H9 (cell line): Measurements from ENCODE around the gene ETDA. TPM values are rescaled to one million over a fixed set of nuclear protein-coding genes. Genes with fewer than 3 reads are reported as not detected.

Experiments used
- DNase-seq: peaks from one replicate; pipeline ENCODE4 v3.0.0-alpha.2; 2017
- H2AFZ ChIP-seq: one replicate; pipeline ENCODE4 v1.6.1; 2013; ENCODE audit warnings: mild to moderate bottlenecking, low read length, control low read depth, moderate library complexity
- H2AK5ac ChIP-seq: 2 replicates; pipeline ENCODE4 v1.6.1; 2013; ENCODE audit warnings: low read length, control low read depth, mixed read lengths; ENCODE audit not compliant: insufficient read length
- H2BK120ac ChIP-seq: one replicate; pipeline ENCODE4 v1.6.1; 2013; ENCODE audit warnings: low read depth, mild to moderate bottlenecking, low read length, control low read depth, inconsistent platforms; ENCODE audit not compliant: poor library complexity, severe bottlenecking
- H2BK12ac ChIP-seq: 2 replicates; pipeline ENCODE4 v1.6.1; 2013; ENCODE audit warnings: low read length, control low read depth, mixed read lengths, low read depth; ENCODE audit not compliant: insufficient read length
- H2BK15ac ChIP-seq: 2 replicates; pipeline ENCODE4 v1.6.1; 2013; ENCODE audit warnings: low read depth, low read length, control low read depth
- H2BK20ac ChIP-seq: one replicate; pipeline ENCODE4 v1.6.1; 2013; ENCODE audit warnings: low read depth, mild to moderate bottlenecking, low read length, control low read depth, inconsistent platforms; ENCODE audit not compliant: poor library complexity, severe bottlenecking
- H2BK5ac ChIP-seq: 2 replicates; pipeline ENCODE4 v1.6.1; 2013; ENCODE audit warnings: low read length, control low read depth, mixed read lengths; ENCODE audit not compliant: insufficient read length
- H3K14ac ChIP-seq: 2 replicates; pipeline ENCODE4 v1.6.1; 2013; ENCODE audit warnings: low read length, control low read depth; ENCODE audit not compliant: insufficient read depth
- H3K18ac ChIP-seq: 2 replicates; pipeline ENCODE4 v1.6.1; 2013; ENCODE audit warnings: low read depth, mild to moderate bottlenecking, mixed read lengths, low read length, control low read depth; ENCODE audit not compliant: insufficient read length
- H3K23ac ChIP-seq: 2 replicates; pipeline ENCODE4 v1.6.1; 2013; ENCODE audit warnings: low read length, control low read depth, mixed read lengths, low read depth; ENCODE audit not compliant: insufficient read length
- H3K23me2 ChIP-seq: 2 replicates; pipeline ENCODE4 v1.6.1; 2013; ENCODE audit warnings: low read depth, mild to moderate bottlenecking, mixed read lengths, low read length, control low read depth; ENCODE audit not compliant: insufficient read length, poor library complexity, severe bottlenecking
- H3K27ac ChIP-seq: 2 replicates; pipeline ENCODE4 v1.5.1; 2013; ENCODE audit warnings: low read length, control low read depth, mixed read lengths, low read depth; ENCODE audit not compliant: insufficient read length
- H3K27me3 ChIP-seq: 2 replicates; pipeline ENCODE4 v1.6.1; 2013; ENCODE audit warnings: low read length, control low read depth, inconsistent platforms; ENCODE audit not compliant: insufficient read depth
- H3K4ac ChIP-seq: 2 replicates; pipeline ENCODE4 v1.6.1; 2013; ENCODE audit warnings: low read depth, mild to moderate bottlenecking, control low read depth, inconsistent platforms, low read length, moderate library complexity
- H3K4me1 ChIP-seq: 2 replicates; pipeline ENCODE4 v1.6.1; 2013; ENCODE audit warnings: low read length, control low read depth, inconsistent platforms; ENCODE audit not compliant: insufficient read depth
- H3K4me2 ChIP-seq: 2 replicates; pipeline ENCODE4 v1.6.1; 2013; ENCODE audit warnings: low read length, control low read depth, mixed read lengths; ENCODE audit not compliant: insufficient read length, insufficient read depth
- H3K56ac ChIP-seq: 2 replicates; pipeline ENCODE4 v1.6.1; 2013; ENCODE audit warnings: low read depth, mild to moderate bottlenecking, mixed read lengths, low read length, control low read depth; ENCODE audit not compliant: insufficient read length
- H3K79me1 ChIP-seq: 2 replicates; pipeline ENCODE4 v1.6.1; 2013; ENCODE audit warnings: low read depth, mild to moderate bottlenecking, moderate library complexity, low read length, control low read depth, inconsistent platforms; ENCODE audit not compliant: insufficient read depth, poor library complexity, severe bottlenecking
- H3K79me2 ChIP-seq: 2 replicates; pipeline ENCODE4 v1.6.1; 2013; ENCODE audit warnings: low read length, control low read depth, inconsistent platforms; ENCODE audit not compliant: insufficient read depth
- H3K9ac ChIP-seq: 2 replicates; pipeline ENCODE4 v1.6.1; 2013; ENCODE audit warnings: low read length, control low read depth, mixed read lengths; ENCODE audit not compliant: insufficient read length; ENCODE audit errors: extremely low read depth
- H3K9me3 ChIP-seq: one replicate; pipeline ENCODE4 v1.6.1; 2013; ENCODE audit warnings: low read depth, low read length, inconsistent platforms; ENCODE audit not compliant: control insufficient read depth
- H3T11ph ChIP-seq: one replicate; pipeline ENCODE4 v1.6.1; 2013; ENCODE audit warnings: mild to moderate bottlenecking, low read length, control low read depth, inconsistent platforms
- H4K20me1 ChIP-seq: one replicate; pipeline ENCODE4 v1.6.1; 2013; ENCODE audit not compliant: control insufficient read depth, insufficient read length, insufficient read depth
- H4K5ac ChIP-seq: 2 replicates; pipeline ENCODE4 v1.6.1; 2013; ENCODE audit warnings: low read depth, mild to moderate bottlenecking, mixed read lengths, low read length, control low read depth; ENCODE audit not compliant: insufficient read length
- H4K8ac ChIP-seq: replicated peaks from 2 replicates; pipeline ENCODE4 v1.6.1; 2013; ENCODE audit warnings: low read length, control low read depth, mixed read lengths, low read depth; ENCODE audit not compliant: insufficient read length
- H4K91ac ChIP-seq: 2 replicates; pipeline ENCODE4 v1.6.1; 2013; ENCODE audit warnings: low read depth, mild to moderate bottlenecking, moderate library complexity, mixed read lengths, low read length, control low read depth; ENCODE audit not compliant: insufficient read length
- H3K27ac Mint-ChIP-seq, 3 experiments: 2 replicates in 2 of 3; 3 replicates in 1 of 3; pipeline ENCODE4 v1.8.0; 2020 to 2021; ENCODE audit warnings: mixed read lengths in 3 of 3, mild to moderate bottlenecking in 1 of 3, moderate library complexity in 1 of 3
- H3K27me3 Mint-ChIP-seq: 2 replicates; pipeline ENCODE4 v1.8.0; 2021; ENCODE audit warnings: low read depth, mild to moderate bottlenecking, moderate library complexity, mixed read lengths
- H3K36me3 Mint-ChIP-seq, 3 experiments: 2 replicates in 2 of 3; 3 replicates in 1 of 3; pipeline ENCODE4 v1.8.0; 2020 to 2021; ENCODE audit warnings: low read depth in 3 of 3, mixed read lengths in 3 of 3; ENCODE audit not compliant: insufficient read depth in 1 of 3
- H3K4me1 Mint-ChIP-seq, 2 experiments: 2 replicates each; pipeline ENCODE4 v1.8.0; 2020; ENCODE audit warnings: mixed read lengths in 2 of 2
- H3K4me3 Mint-ChIP-seq, 2 experiments: 2 replicates in 1 of 2; 3 replicates in 1 of 2; pipeline ENCODE4 v1.8.0; 2020 to 2021; ENCODE audit warnings: mild to moderate bottlenecking in 2 of 2, mixed read lengths in 2 of 2, moderate library complexity in 1 of 2
- H3K9me3 Mint-ChIP-seq, 2 experiments: 2 replicates in 1 of 2; 3 replicates in 1 of 2; pipeline ENCODE4 v1.8.0; 2020; ENCODE audit warnings: mild to moderate bottlenecking in 2 of 2, mixed read lengths in 2 of 2, moderate library complexity in 1 of 2
- WGBS: extraction: QIAGEN DNeasy Blood & Tissue Kit; methylation state at CpG from one replicate; pipeline ENCODE4 v1.1.7; 2013; ENCODE audit warnings: missing lambda C conversion rate, low lambda C conversion rate, mixed read lengths; ENCODE audit not compliant: insufficient read length; ENCODE audit errors: extremely low coverage; 5-methylcytosine and 5-hydroxymethylcytosine counted together
- total RNA-seq: library from RNA; stranded (reverse); gene quantifications from 2 replicates; pipeline ENCODE4 v1.2.1, GENCODE V29; 2021
- TF ChIP-seq, protein P1 (sequence below): fragments of 200-600 bp; sonication (generic); conservative IDR thresholded peaks from 3 replicates; pipeline ENCODE4 v1.8.0; 2021; ENCODE audit warnings: antibody characterized with exemption, mild to moderate bottlenecking

ETDA gene
- total RNA-seq, 1 experiment from 2014 or later = not detected

DNA sequence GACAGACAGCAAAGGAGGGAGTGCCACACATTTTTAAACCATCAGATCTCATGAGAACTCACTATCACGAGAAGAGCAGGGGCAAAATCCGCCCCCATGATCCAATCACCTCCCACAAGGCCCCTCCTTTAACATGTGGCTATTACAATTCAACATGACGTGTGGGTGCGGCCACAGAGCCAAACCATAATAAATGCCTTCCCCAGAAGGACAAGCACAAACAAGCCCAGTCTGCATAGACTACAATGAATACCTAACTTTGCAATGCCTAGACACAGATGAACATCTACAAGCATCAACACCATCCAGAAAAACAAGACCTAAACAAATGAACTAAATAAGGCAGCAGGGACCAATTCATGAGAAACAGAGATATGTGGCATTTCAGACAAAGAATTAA is 12.3 kb downstream of the ETDA start:
- Histone ChIP-seq H2AFZ (no peak overlapping the region), H3K4ac (no peak overlapping the region), H4K91ac (no peak overlapping the region), H2BK12ac (no peak overlapping the region), H3K14ac (no peak overlapping the region), H3K9me3 (no peaks in the 10 kb centered on the region), H3K27ac (no peak overlapping the region), H4K8ac (no peak overlapping the region), H2BK20ac (no peak overlapping the region), H3K4me2 (no peak overlapping the region), H4K5ac (no peak overlapping the region), H2BK5ac (no peak overlapping the region), H3K27me3 (no peaks in the 10 kb centered on the region), H3K23ac (no peak overlapping the region), H2AK5ac (no peak overlapping the region), H3K79me2 (no peaks in the 10 kb centered on the region), H3K18ac (no peak overlapping the region), H3K9ac (no peak overlapping the region), H3T11ph (no peak overlapping the region), H3K56ac (no peak overlapping the region), H2BK15ac (no peak overlapping the region), H3K4me1 (no peaks in the 10 kb centered on the region), H4K20me1 (no peaks in the 10 kb centered on the region), H3K79me1 (no peaks in the 10 kb centered on the region), H3K23me2 (no peaks in the 10 kb centered on the region), H2BK120ac (no peak overlapping the region)
- Mint-ChIP-seq H3K36me3 (peaks cover 5 to 28% (median 10%) of the 10 kb centered on the region in 3 experiments; a peak in 6 of 7 replicates), H3K4me1 (no peaks in the 10 kb centered on the region), H3K27me3 (peaks cover 5% of the 10 kb centered on the region; the same call in 1 of the 2 replicates), H3K9me3 (peaks cover 81 to 84% of the 10 kb centered on the region in 2 experiments), H3K27ac (no peak overlapping the region; a peak in 1 of 7 replicates), H3K4me3 (no peak overlapping the region)
- DNase-seq = no peak
- no CpG with 5 or more reads among the region's 4 CpGs for WGBS
- TF ChIP-seq, protein P1, sequence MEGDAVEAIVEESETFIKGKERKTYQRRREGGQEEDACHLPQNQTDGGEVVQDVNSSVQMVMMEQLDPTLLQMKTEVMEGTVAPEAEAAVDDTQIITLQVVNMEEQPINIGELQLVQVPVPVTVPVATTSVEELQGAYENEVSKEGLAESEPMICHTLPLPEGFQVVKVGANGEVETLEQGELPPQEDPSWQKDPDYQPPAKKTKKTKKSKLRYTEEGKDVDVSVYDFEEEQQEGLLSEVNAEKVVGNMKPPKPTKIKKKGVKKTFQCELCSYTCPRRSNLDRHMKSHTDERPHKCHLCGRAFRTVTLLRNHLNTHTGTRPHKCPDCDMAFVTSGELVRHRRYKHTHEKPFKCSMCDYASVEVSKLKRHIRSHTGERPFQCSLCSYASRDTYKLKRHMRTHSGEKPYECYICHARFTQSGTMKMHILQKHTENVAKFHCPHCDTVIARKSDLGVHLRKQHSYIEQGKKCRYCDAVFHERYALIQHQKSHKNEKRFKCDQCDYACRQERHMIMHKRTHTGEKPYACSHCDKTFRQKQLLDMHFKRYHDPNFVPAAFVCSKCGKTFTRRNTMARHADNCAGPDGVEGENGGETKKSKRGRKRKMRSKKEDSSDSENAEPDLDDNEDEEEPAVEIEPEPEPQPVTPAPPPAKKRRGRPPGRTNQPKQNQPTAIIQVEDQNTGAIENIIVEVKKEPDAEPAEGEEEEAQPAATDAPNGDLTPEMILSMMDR = no peak
